Neural cell (in vitro differentiated cells): ENCODE results near the gene EXOC4. TPM values are rescaled to one million over a fixed set of nuclear protein-coding genes. Genes with fewer than 3 reads are reported as not detected.

ENCODE experiments used
- H2AFZ ChIP-seq: fragments of 200-600, 300-800 bp; sonication (generic), shearing (Covaris generic); 2 replicates; pipeline ENCODE4 v1.6.0; 2014; ENCODE audit warnings: low read depth, mild to moderate bottlenecking, antibody characterized with exemption, low read length, moderate library complexity
- H3F3A ChIP-seq: fragments of 200-600 bp; shearing (Covaris generic); 2 replicates; pipeline ENCODE4 v1.6.1; 2016; ENCODE audit warnings: mild to moderate bottlenecking, moderate library complexity, mixed read lengths, antibody characterized with exemption, low read length; ENCODE audit not compliant: insufficient read depth, poor library complexity, severe bottlenecking
- H3K27ac ChIP-seq: fragments of 200-600, 300-800 bp; sonication (generic), shearing (Covaris generic); 2 replicates; pipeline ENCODE4 v1.5.1; 2014; ENCODE audit warnings: mild to moderate bottlenecking, low read length, moderate library complexity
- H3K27me3 ChIP-seq: fragments of 300-800, 200-600 bp; sonication (generic), shearing (Covaris generic); 2 replicates; pipeline ENCODE4 v1.6.0; 2014; ENCODE audit warnings: mild to moderate bottlenecking, low read depth, low read length, moderate library complexity; ENCODE audit not compliant: insufficient read depth
- H3K36me3 ChIP-seq: fragments of 300-800, 200-600 bp; sonication (generic), shearing (Covaris generic); 2 replicates; pipeline ENCODE4 v1.5.1; 2014; ENCODE audit warnings: mild to moderate bottlenecking, antibody characterized with exemption, low read length, moderate library complexity; ENCODE audit not compliant: insufficient read depth
- H3K4me2 ChIP-seq: fragments of 300-800, 200-600 bp; sonication (generic), shearing (Covaris generic); 2 replicates; pipeline ENCODE4 v1.6.0; 2014; ENCODE audit warnings: mild to moderate bottlenecking, low read length
- H3K4me3 ChIP-seq: fragments of 300-800, 200-600 bp; sonication (generic), shearing (Covaris generic); 2 replicates; pipeline ENCODE4 v1.5.1; 2014; ENCODE audit warnings: mild to moderate bottlenecking, low read length, moderate library complexity
- H3K79me2 ChIP-seq: fragments of 200-600 bp; shearing (Covaris generic); replicated peaks from 2 replicates; pipeline ENCODE4 v1.6.0; 2014; ENCODE audit warnings: mild to moderate bottlenecking, low read length, moderate library complexity; ENCODE audit not compliant: insufficient read depth
- H3K9ac ChIP-seq: fragments of 300-800, 200-600 bp; sonication (generic), shearing (Covaris generic); 2 replicates; pipeline ENCODE4 v1.6.1; 2016; ENCODE audit warnings: mild to moderate bottlenecking, low read length, mixed read lengths
- H3K9me2 ChIP-seq: fragments of 200-600 bp; shearing (Covaris generic); 2 replicates; pipeline ENCODE4 v1.6.1; 2016; ENCODE audit warnings: mild to moderate bottlenecking, low read length, mixed read lengths; ENCODE audit not compliant: insufficient read depth
- H3K9me3 ChIP-seq: fragments of 200-600, 300-800 bp; sonication (generic), shearing (Covaris generic); 2 replicates; pipeline ENCODE4 v1.6.1; 2016; ENCODE audit warnings: mild to moderate bottlenecking, mixed run types, low read length, moderate library complexity, mixed read lengths
- H4K20me1 ChIP-seq: fragments of 200-600 bp; shearing (Covaris generic); 2 replicates; pipeline ENCODE4 v1.6.1; 2016; ENCODE audit warnings: mild to moderate bottlenecking, mixed run types; ENCODE audit not compliant: insufficient read depth
- EP300 ChIP-seq: fragments of 450-650 bp; conservative IDR thresholded peaks from 2 replicates; pipeline ENCODE4 v1.6.1; 2014; ENCODE audit warnings: antibody characterized with exemption, mild to moderate bottlenecking, moderate library complexity; ENCODE audit not compliant: poor library complexity, severe bottlenecking
- EZH2 ChIP-seq: fragments of 200-600, 300-800 bp; shearing (Covaris generic), sonication (generic); IDR thresholded peaks from 2 replicates; pipeline ENCODE4 v1.6.1; 2014; ENCODE audit warnings: antibody characterized with exemption, low read length, borderline replicate concordance, mild to moderate bottlenecking; ENCODE audit not compliant: insufficient read depth, poor library complexity, severe bottlenecking
- MXI1 ChIP-seq: fragments of 450-650 bp; conservative IDR thresholded peaks from 2 replicates; pipeline ENCODE4 v1.6.1; 2014; ENCODE audit warnings: antibody characterized with exemption, mild to moderate bottlenecking; ENCODE audit not compliant: poor library complexity, severe bottlenecking
- POLR2AphosphoS5 ChIP-seq: IDR thresholded peaks from 2 replicates; pipeline ENCODE4 v1.6.1; 2012
- RAD21 ChIP-seq: fragments of 450-650 bp; conservative IDR thresholded peaks from 2 replicates; pipeline ENCODE4 v1.6.1; 2014; ENCODE audit warnings: antibody characterized with exemption, mild to moderate bottlenecking, moderate library complexity
- SMC3 ChIP-seq: fragments of 450-650 bp; conservative IDR thresholded peaks from 2 replicates; pipeline ENCODE4 v1.6.1; 2014; ENCODE audit warnings: antibody characterized with exemption, mild to moderate bottlenecking, moderate library complexity; ENCODE audit not compliant: poor library complexity
- TAF1 ChIP-seq: IDR thresholded peaks from 2 replicates; pipeline ENCODE4 v1.6.1; 2012; ENCODE audit warnings: low read depth
- polyA plus RNA-seq: library from polyadenylated mRNA; depleted of rRNA; stranded (reverse); fragments of >200 nt; gene quantifications from 2 replicates; pipeline ENCODE4 v1.2.3, GENCODE V29; 2014
- TF ChIP-seq, protein P1 (sequence below): IDR thresholded peaks from 2 replicates; pipeline ENCODE4 v1.6.1; 2012; ENCODE audit warnings: borderline replicate concordance
- TF ChIP-seq, protein P2 (sequence below): fragments of 450-650 bp; IDR thresholded peaks from 2 replicates; pipeline ENCODE4 v1.5.1; 2014; ENCODE audit warnings: antibody characterized with exemption, mild to moderate bottlenecking, moderate library complexity; ENCODE audit not compliant: poor library complexity, severe bottlenecking

The EXOC4 gene
- polyA plus RNA-seq, 1 donor from 2014 or later = 36.5 TPM

DNA sequence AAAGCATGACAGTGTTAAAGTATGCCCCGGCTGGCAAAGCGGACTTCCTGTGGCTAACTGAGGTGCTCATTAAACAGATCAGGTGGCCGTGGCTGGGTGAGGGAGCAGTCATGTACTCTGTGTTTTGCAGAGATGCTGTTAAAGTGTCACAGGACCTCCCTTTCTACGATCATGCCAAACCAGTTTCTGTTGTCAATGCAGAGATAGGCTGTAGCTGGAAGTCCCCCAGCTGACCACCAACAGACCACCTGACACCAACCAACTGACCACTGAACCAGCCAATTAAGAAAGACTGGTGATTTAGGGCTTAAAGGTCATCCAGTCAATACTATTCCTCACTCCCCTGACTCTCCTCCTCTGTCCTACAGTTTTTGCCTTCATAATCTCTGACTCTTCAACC lies 443.2 kb downstream of the EXOC4 start:
- no peak overlapping the region for H2AFZ ChIP-seq
- H3K36me3 ChIP-seq = no peaks in the 10 kb centered on the region
- no peaks in the 10 kb centered on the region for H3K27me3 ChIP-seq
- H3K9ac ChIP-seq = no peak overlapping the region
- H3F3A ChIP-seq = no peaks in the 10 kb centered on the region
- H3K4me3 ChIP-seq = no peak overlapping the region
- no peaks in the 10 kb centered on the region for H3K79me2 ChIP-seq
- H3K9me2 ChIP-seq = no peaks in the 10 kb centered on the region
- TF ChIP-seq, protein P1, sequence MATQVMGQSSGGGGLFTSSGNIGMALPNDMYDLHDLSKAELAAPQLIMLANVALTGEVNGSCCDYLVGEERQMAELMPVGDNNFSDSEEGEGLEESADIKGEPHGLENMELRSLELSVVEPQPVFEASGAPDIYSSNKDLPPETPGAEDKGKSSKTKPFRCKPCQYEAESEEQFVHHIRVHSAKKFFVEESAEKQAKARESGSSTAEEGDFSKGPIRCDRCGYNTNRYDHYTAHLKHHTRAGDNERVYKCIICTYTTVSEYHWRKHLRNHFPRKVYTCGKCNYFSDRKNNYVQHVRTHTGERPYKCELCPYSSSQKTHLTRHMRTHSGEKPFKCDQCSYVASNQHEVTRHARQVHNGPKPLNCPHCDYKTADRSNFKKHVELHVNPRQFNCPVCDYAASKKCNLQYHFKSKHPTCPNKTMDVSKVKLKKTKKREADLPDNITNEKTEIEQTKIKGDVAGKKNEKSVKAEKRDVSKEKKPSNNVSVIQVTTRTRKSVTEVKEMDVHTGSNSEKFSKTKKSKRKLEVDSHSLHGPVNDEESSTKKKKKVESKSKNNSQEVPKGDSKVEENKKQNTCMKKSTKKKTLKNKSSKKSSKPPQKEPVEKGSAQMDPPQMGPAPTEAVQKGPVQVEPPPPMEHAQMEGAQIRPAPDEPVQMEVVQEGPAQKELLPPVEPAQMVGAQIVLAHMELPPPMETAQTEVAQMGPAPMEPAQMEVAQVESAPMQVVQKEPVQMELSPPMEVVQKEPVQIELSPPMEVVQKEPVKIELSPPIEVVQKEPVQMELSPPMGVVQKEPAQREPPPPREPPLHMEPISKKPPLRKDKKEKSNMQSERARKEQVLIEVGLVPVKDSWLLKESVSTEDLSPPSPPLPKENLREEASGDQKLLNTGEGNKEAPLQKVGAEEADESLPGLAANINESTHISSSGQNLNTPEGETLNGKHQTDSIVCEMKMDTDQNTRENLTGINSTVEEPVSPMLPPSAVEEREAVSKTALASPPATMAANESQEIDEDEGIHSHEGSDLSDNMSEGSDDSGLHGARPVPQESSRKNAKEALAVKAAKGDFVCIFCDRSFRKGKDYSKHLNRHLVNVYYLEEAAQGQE = no peak
- TF ChIP-seq RAD21 = no peak
- no peak for TF ChIP-seq MXI1
- TF ChIP-seq TAF1 = no peak
- TF ChIP-seq EP300 = no peak
- no peak for TF ChIP-seq POLR2AphosphoS5
- no peaks in the 10 kb centered on the region for H3K9me3 ChIP-seq
- H3K4me2 ChIP-seq = no peak overlapping the region
- no peaks in the 10 kb centered on the region for H4K20me1 ChIP-seq
- H3K27ac ChIP-seq = no peak overlapping the region

DNA sequence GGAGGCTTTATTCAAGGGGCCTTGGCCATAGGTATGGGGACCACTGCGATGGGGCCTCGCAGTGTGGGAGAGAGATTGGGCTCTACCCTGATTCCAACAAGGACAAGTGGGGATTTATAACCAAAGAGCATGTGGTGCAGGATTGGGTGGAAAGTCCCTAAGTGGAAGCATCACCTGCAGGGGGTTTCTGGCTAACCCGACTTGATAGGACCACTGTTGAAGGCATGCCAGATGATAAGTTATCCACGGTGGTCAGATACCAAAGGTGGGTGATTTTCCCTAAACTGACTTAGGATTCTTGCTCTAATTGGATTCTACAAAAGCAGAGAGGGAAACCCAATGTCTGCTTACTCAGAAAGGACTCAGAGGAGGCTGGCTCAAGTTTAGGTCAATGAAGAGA lies 444.7 kb downstream of the EXOC4 start:
- no peaks in the 10 kb centered on the region for H3K79me2 ChIP-seq
- no peak overlapping the region for H3K27ac ChIP-seq
- H3K27me3 ChIP-seq = no peaks in the 10 kb centered on the region
- no peaks in the 10 kb centered on the region for H3K36me3 ChIP-seq
- no peak overlapping the region for H3K4me2 ChIP-seq
- no peak overlapping the region for H2AFZ ChIP-seq
- H3K9me3 ChIP-seq = no peaks in the 10 kb centered on the region
- no peaks in the 10 kb centered on the region for H3K9me2 ChIP-seq
- H4K20me1 ChIP-seq = no peaks in the 10 kb centered on the region
- no peak overlapping the region for H3K4me3 ChIP-seq
- TF ChIP-seq EP300 (no peak), EZH2 (no peak), POLR2AphosphoS5 (no peak), RAD21 (no peak), TAF1 (no peak), MXI1 (no peak), SMC3 (no peak)
- TF ChIP-seq, protein P1 = no peak
- TF ChIP-seq, protein P2, sequence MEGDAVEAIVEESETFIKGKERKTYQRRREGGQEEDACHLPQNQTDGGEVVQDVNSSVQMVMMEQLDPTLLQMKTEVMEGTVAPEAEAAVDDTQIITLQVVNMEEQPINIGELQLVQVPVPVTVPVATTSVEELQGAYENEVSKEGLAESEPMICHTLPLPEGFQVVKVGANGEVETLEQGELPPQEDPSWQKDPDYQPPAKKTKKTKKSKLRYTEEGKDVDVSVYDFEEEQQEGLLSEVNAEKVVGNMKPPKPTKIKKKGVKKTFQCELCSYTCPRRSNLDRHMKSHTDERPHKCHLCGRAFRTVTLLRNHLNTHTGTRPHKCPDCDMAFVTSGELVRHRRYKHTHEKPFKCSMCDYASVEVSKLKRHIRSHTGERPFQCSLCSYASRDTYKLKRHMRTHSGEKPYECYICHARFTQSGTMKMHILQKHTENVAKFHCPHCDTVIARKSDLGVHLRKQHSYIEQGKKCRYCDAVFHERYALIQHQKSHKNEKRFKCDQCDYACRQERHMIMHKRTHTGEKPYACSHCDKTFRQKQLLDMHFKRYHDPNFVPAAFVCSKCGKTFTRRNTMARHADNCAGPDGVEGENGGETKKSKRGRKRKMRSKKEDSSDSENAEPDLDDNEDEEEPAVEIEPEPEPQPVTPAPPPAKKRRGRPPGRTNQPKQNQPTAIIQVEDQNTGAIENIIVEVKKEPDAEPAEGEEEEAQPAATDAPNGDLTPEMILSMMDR = no peak
- no peak overlapping the region for H3K9ac ChIP-seq
- H3F3A ChIP-seq = peaks cover 2% of the 10 kb centered on the region
